Body of pancreas (tissue), 4 donors: Measurements from ENCODE around the gene SLAIN2. TPM values are rescaled to one million over a fixed set of nuclear protein-coding genes. Genes with fewer than 3 reads are reported as not detected.

Source experiments
- ATAC-seq: fragments of 150-250 bp; one replicate; pipeline ENCODE4 v1.9.1; 2016
- DNase-seq, 4 donors: peaks; one replicate each; pipeline ENCODE4 v3.0.0-alpha.2; 2019
- H3K27ac ChIP-seq, 4 donors: fragments of 200-600 bp; sonication (generic); 1 replicate in 3 of 4; 2 replicates in 1 of 4; pipeline versions ENCODE4 v1.5.1 to v1.6.1; 2016 to 2019; ENCODE audit warnings: mild to moderate bottlenecking in 1 of 4, mixed read lengths in 1 of 4, moderate library complexity in 1 of 4
- H3K27me3 ChIP-seq, 2 donors: fragments of 200-600 bp; sonication (generic); one replicate each; pipeline ENCODE4 v1.6.0; 2016; ENCODE audit warnings: mild to moderate bottlenecking in 1 of 2
- H3K36me3 ChIP-seq, 2 donors: fragments of 200-600 bp; sonication (generic); replicated peaks in 1 of 2; 2 replicates each; pipeline ENCODE4 v1.5.1; 2016; ENCODE audit warnings: low read depth in 2 of 2; ENCODE audit not compliant: insufficient read depth in 1 of 2
- H3K4me1 ChIP-seq: fragments of 200-600 bp; sonication (generic); one replicate; pipeline ENCODE4 v1.6.0; 2016
- H3K4me3 ChIP-seq, 2 donors: fragments of 200-600 bp; sonication (generic); 1 replicate in 1 of 2; 2 replicates in 1 of 2; pipeline ENCODE4 v1.5.1; 2016 to 2019
- H3K9me3 ChIP-seq, 3 donors: fragments of 200-600 bp; sonication (generic); 1 replicate in 2 of 3; 2 replicates in 1 of 3; pipeline ENCODE4 v1.5.1; 2016
- POLR2A ChIP-seq, 3 donors: fragments of 450-650 bp; IDR thresholded peaks; one replicate each; pipeline ENCODE4 v1.6.1; 2016; ENCODE audit warnings: antibody characterized with exemption in 3 of 3, mild to moderate bottlenecking in 2 of 3
- WGBS, 2 donors: methylation state at CpG; one replicate each; pipeline ENCODE4 v1.1.5; 2017; 5-methylcytosine and 5-hydroxymethylcytosine counted together
- intact Hi-C: fragments of 100-400 bp; cut with DNase I; formaldehyde crosslinking; loops from one replicate; pipeline ENCODE4 v1.15.1; 2023
- total RNA-seq, 2 donors: library from RNA; depleted of rRNA; stranded (reverse); fragments of >200 nt; gene quantifications; one replicate each; pipeline ENCODE4 v1.1.0, GENCODE V29; 2016
- TF ChIP-seq, protein P1 (sequence below), 7 experiments: fragments of 450-650 bp in 4 of 7; fragments of 200-600 bp in 3 of 7; sonication (generic) in 3 of 7; IDR thresholded peaks; one replicate each; pipeline ENCODE4 v1.5.1; 2016 to 2019; ENCODE audit warnings: antibody characterized with exemption in 7 of 7

Gene SLAIN2
- total RNA-seq, 2 donors from 2014 or later, result 13.2 to 17.1 TPM

GRCh38 chr4:48324281-48324680 lies 17.0 kb upstream of the SLAIN2 start:
- H3K27ac ChIP-seq, result no peak overlapping the region
- 36 to 49% methylated on average over 2 of the region's 2 CpGs for WGBS, 2 donors
- H3K4me3 ChIP-seq, result no peak overlapping the region
- intact Hi-C loops, result no loop called here
- H3K4me1 ChIP-seq, result peaks cover 7% of the 10 kb centered on the region
- DNase-seq (no peak), ATAC-seq (no peak)
- H3K27me3 ChIP-seq, result no peaks in the 10 kb centered on the region
- H3K36me3 ChIP-seq, result no peaks in the 10 kb centered on the region
- no peaks in the 10 kb centered on the region for H3K9me3 ChIP-seq
- no peak for TF ChIP-seq POLR2A (IDR thresholded peaks at IDR 0.05)
- TF ChIP-seq, protein P1, sequence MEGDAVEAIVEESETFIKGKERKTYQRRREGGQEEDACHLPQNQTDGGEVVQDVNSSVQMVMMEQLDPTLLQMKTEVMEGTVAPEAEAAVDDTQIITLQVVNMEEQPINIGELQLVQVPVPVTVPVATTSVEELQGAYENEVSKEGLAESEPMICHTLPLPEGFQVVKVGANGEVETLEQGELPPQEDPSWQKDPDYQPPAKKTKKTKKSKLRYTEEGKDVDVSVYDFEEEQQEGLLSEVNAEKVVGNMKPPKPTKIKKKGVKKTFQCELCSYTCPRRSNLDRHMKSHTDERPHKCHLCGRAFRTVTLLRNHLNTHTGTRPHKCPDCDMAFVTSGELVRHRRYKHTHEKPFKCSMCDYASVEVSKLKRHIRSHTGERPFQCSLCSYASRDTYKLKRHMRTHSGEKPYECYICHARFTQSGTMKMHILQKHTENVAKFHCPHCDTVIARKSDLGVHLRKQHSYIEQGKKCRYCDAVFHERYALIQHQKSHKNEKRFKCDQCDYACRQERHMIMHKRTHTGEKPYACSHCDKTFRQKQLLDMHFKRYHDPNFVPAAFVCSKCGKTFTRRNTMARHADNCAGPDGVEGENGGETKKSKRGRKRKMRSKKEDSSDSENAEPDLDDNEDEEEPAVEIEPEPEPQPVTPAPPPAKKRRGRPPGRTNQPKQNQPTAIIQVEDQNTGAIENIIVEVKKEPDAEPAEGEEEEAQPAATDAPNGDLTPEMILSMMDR (IDR thresholded peaks at IDR 0.05), result no peak

DNA sequence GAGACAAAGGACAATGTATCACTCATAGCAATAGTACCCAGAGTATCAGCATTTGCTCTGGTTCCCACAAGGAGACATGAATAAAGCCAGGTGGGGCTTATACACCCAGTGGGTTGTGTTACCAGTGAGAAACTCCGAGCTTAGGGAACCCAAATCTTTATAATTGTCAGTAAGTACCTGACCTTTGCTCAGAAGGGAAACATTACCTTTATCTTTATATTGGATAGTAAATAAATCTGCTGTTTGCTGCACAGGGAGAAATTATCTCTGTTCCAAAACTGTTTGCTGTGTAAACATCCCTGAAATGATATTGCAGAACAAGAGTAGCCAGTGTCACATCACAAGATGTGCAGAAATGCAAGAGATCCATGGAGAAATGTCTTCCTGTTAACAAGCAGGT lies 12.1 kb upstream of the SLAIN2 start:
- H3K27ac ChIP-seq, result no peak overlapping the region
- intact Hi-C loops, result no loop called here
- H3K4me1 ChIP-seq, result peaks cover 9% of the 10 kb centered on the region
- H3K9me3 ChIP-seq, result no peaks in the 10 kb centered on the region
- no peaks in the 10 kb centered on the region for H3K27me3 ChIP-seq
- DNase-seq, result no peak
- TF ChIP-seq, protein P1 (IDR thresholded peaks at IDR 0.05), result no peak
- no peak for TF ChIP-seq POLR2A (IDR thresholded peaks at IDR 0.05)
- no peak for ATAC-seq
- no peaks in the 10 kb centered on the region for H3K36me3 ChIP-seq
- no peak overlapping the region for H3K4me3 ChIP-seq
- 15 to 17% methylated on average over 1 of the region's 1 CpG for WGBS, 2 donors

DNA sequence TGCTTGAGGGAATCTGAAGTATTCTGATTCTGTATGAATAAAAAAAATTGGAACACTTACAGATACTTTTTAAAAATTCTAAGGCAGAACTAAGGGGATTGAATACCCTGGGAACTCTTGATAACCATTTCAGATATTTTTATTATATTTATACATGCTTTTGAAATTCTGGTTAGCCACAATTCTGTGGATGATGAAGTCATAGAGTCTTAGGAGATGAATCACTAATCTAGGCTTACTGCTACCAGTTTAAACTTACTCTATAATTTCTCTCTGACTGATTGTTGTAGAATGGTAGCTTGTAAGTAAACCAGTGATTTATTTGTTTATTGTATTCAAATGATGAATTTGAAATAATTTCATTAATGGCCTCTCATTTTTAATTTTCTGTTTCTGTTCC lies 11.4 kb upstream of the SLAIN2 start:
- peaks cover 9% of the 10 kb centered on the region for H3K4me1 ChIP-seq
- intact Hi-C loops, result no loop called here
- no peaks in the 10 kb centered on the region for H3K36me3 ChIP-seq
- TF ChIP-seq, protein P1 (IDR thresholded peaks at IDR 0.05), result no peak
- no peak for TF ChIP-seq POLR2A (IDR thresholded peaks at IDR 0.05)
- H3K9me3 ChIP-seq, result no peaks in the 10 kb centered on the region
- H3K27me3 ChIP-seq, result no peaks in the 10 kb centered on the region
- DNase-seq, result no peak
- no peak overlapping the region for H3K27ac ChIP-seq
- ATAC-seq, result no peak
- H3K4me3 ChIP-seq, result no peak overlapping the region

GRCh38 chr4:48331577-48332330 lies 9.6 kb upstream of the SLAIN2 start:
- H3K27ac ChIP-seq, result no peak overlapping the region
- H3K36me3 ChIP-seq, result no peaks in the 10 kb centered on the region
- intact Hi-C loops, result no loop called here
- 95% methylated on average over 9 of the region's 9 CpGs for WGBS, 2 donors
- ATAC-seq, result no peak
- DNase-seq, result no peak
- TF ChIP-seq POLR2A (IDR thresholded peaks at IDR 0.05), result no peak
- TF ChIP-seq, protein P1 (IDR thresholded peaks at IDR 0.05), result no peak
- no peak overlapping the region for H3K4me3 ChIP-seq
- H3K4me1 ChIP-seq, result peaks cover 9% of the 10 kb centered on the region
- H3K27me3 ChIP-seq, result no peaks in the 10 kb centered on the region
- H3K9me3 ChIP-seq, result no peaks in the 10 kb centered on the region

- Histone ChIP-seq H3K9me3 (no peaks in the 10 kb centered on the region), H3K4me3 (no peak overlapping the region), H3K27ac (no peak overlapping the region), H3K27me3 (no peaks in the 10 kb centered on the region), H3K4me1 (peaks cover 9% of the 10 kb centered on the region), H3K36me3 (no peaks in the 10 kb centered on the region)
- ATAC-seq (no peak), DNase-seq (no peak)
- intact Hi-C loops, result no loop called here
- no peak for TF ChIP-seq POLR2A (IDR thresholded peaks at IDR 0.05)
- TF ChIP-seq, protein P1 (IDR thresholded peaks at IDR 0.05), result no peak
- 75 to 78% methylated on average over 5 of the region's 5 CpGs for WGBS, 2 donors
Observed at GRCh38 chr4:48332661-48333060, 8.7 kb upstream of the SLAIN2 start.
